IMR-90 (cell line): ENCODE data around the gene CRTC1. TPM values are rescaled to one million over a fixed set of nuclear protein-coding genes. Genes with fewer than 3 reads are reported as not detected.

ENCODE experiments used
- ATAC-seq: fragments of 200-7000 bp; cut with Tn5 transposase; 2 replicates; pipeline ENCODE4 v1.9.1; 2020; ENCODE audit warnings: low read depth, mild to moderate bottlenecking, moderate library complexity
- BruUV-seq: library from RNA; stranded (reverse); fragments of 400-500 nt; replicated peaks from 2 replicates; lab custom pipeline; 2021; lab: Mats Ljungman, UMichigan
- CTCF ChIA-PET: fragments of 300-600 bp; formaldehyde crosslinking; extraction: SDS; loops from one replicate; lab custom pipeline; 2021; ENCODE audit warnings: antibody characterized with exemption; lab: Yijun Ruan, JAX
- POLR2A ChIA-PET: fragments of 300-600 bp; sonication (Branson Sonifier 250); formaldehyde crosslinking; loops from one replicate; lab custom pipeline; 2022; ENCODE audit warnings: antibody characterized with exemption; ENCODE audit not compliant: unreplicated experiment; lab: Charles Lee
- DNase-seq: peaks from one replicate; pipeline ENCODE4 v3.0.0; 2013
- H2AFZ ChIP-seq: replicated peaks from 2 replicates; pipeline ENCODE3; 2013; ENCODE audit warnings: low read length, mild to moderate bottlenecking; ENCODE audit not compliant: poor library complexity
- H2AK5ac ChIP-seq: 2 replicates; pipeline ENCODE4 v1.6.1; 2013; ENCODE audit warnings: low read depth, low read length, inconsistent platforms
- H2AK9ac ChIP-seq: replicated peaks from 2 replicates; pipeline ENCODE3; 2013; ENCODE audit warnings: mild to moderate bottlenecking, low read depth, low read length, moderate library complexity; ENCODE audit not compliant: poor library complexity
- H2BK120ac ChIP-seq: 2 replicates; pipeline ENCODE4 v1.6.1; 2013; ENCODE audit warnings: low read depth, low read length, inconsistent platforms
- H2BK15ac ChIP-seq: 3 replicates; pipeline ENCODE4 v1.6.1; 2013; ENCODE audit warnings: low read depth, low read length, inconsistent platforms
- H2BK20ac ChIP-seq: 2 replicates; pipeline ENCODE4 v1.6.1; 2013; ENCODE audit warnings: low read depth, mild to moderate bottlenecking, inconsistent platforms, low read length, moderate library complexity
- H2BK5ac ChIP-seq: 2 replicates; pipeline ENCODE4 v1.6.1; 2013; ENCODE audit warnings: mild to moderate bottlenecking, low read depth, low read length, inconsistent platforms; ENCODE audit not compliant: poor library complexity, severe bottlenecking
- H3K14ac ChIP-seq: replicated peaks from 2 replicates; pipeline ENCODE4 v1.6.1; 2013; ENCODE audit warnings: low read depth, low read length, inconsistent platforms
- H3K18ac ChIP-seq: 2 replicates; pipeline ENCODE4 v1.6.1; 2013; ENCODE audit warnings: low read depth, low read length, control low read depth
- H3K23ac ChIP-seq: 2 replicates; pipeline ENCODE4 v1.6.1; 2013; ENCODE audit warnings: low read depth, low read length, inconsistent platforms
- H3K27ac ChIP-seq: 2 replicates; pipeline ENCODE4 v1.5.1; 2013; ENCODE audit warnings: mild to moderate bottlenecking, control low read depth, low read length; ENCODE audit not compliant: insufficient read depth
- H3K27me3 ChIP-seq: 2 replicates; pipeline ENCODE4 v1.6.1; 2013; ENCODE audit warnings: low read length; ENCODE audit not compliant: control insufficient read depth, insufficient read depth
- H3K36me3 ChIP-seq: 2 replicates; pipeline ENCODE4 v1.6.1; 2013; ENCODE audit warnings: low read length, mixed read lengths; ENCODE audit not compliant: control insufficient read depth, insufficient read depth
- H3K4ac ChIP-seq: 2 replicates; pipeline ENCODE4 v1.6.1; 2013; ENCODE audit warnings: low read depth, low read length, inconsistent platforms
- H3K4me1 ChIP-seq: 2 replicates; pipeline ENCODE4 v1.6.1; 2013; ENCODE audit warnings: low read length, mixed read lengths; ENCODE audit not compliant: control insufficient read depth, insufficient read depth
- H3K4me2 ChIP-seq: 2 replicates; pipeline ENCODE4 v1.6.1; 2013; ENCODE audit warnings: low read depth, mild to moderate bottlenecking, control low read depth, low read length, moderate library complexity
- H3K4me3 ChIP-seq: 2 replicates; pipeline ENCODE4 v1.5.1; 2013; ENCODE audit warnings: low read depth, mild to moderate bottlenecking, control low read depth, low read length, moderate library complexity; ENCODE audit not compliant: insufficient read depth
- H3K56ac ChIP-seq: 2 replicates; pipeline ENCODE4 v1.6.1; 2013; ENCODE audit warnings: low read length, inconsistent platforms; ENCODE audit not compliant: insufficient read depth; ENCODE audit errors: extremely low read depth
- H3K79me1 ChIP-seq, 2 experiments: 2 replicates each; pipeline ENCODE4 v1.6.1; 2013; ENCODE audit warnings: low read length in 2 of 2, inconsistent platforms in 1 of 2, low read depth in 1 of 2
- H3K9ac ChIP-seq: 2 replicates; pipeline ENCODE4 v1.6.1; 2013; ENCODE audit warnings: low read depth, low read length, control low read depth
- H3K9me1 ChIP-seq: 2 replicates; pipeline ENCODE4 v1.6.1; 2013; ENCODE audit warnings: low read length, inconsistent platforms; ENCODE audit not compliant: insufficient read depth
- H3K9me3 ChIP-seq: 2 replicates; pipeline ENCODE4 v1.6.1; 2013; ENCODE audit warnings: low read length; ENCODE audit not compliant: control insufficient read depth, insufficient read depth
- H4K20me1 ChIP-seq: 2 replicates; pipeline ENCODE4 v1.6.1; 2013; ENCODE audit warnings: low read length, inconsistent platforms; ENCODE audit not compliant: insufficient read depth
- H4K5ac ChIP-seq: 2 replicates; pipeline ENCODE4 v1.6.1; 2013; ENCODE audit warnings: mild to moderate bottlenecking, low read depth, low read length, control low read depth
- H4K8ac ChIP-seq, 2 experiments: 2 replicates each; pipeline ENCODE4 v1.6.1; 2013; ENCODE audit warnings: low read depth in 2 of 2, low read length in 2 of 2, control low read depth in 1 of 2, inconsistent platforms in 1 of 2
- H4K91ac ChIP-seq: 2 replicates; pipeline ENCODE4 v1.6.1; 2013; ENCODE audit warnings: low read depth, low read length, inconsistent platforms; ENCODE audit not compliant: insufficient read depth
- FOS ChIP-seq: fragments of 150-350 bp; IDR thresholded peaks from 2 replicates; pipeline ENCODE4 v1.6.1; 2016; ENCODE audit warnings: low read depth, low read length
- MAFK ChIP-seq: IDR thresholded peaks from 2 replicates; pipeline ENCODE4 v1.6.1; 2012; ENCODE audit warnings: low read depth, low read length, improper control_type of control experiment
- NFE2L2 ChIP-seq: fragments of 150-350 bp; IDR thresholded peaks from 2 replicates; pipeline ENCODE4 v1.6.1; 2016; ENCODE audit warnings: low read depth, mild to moderate bottlenecking, low read length
- POLR2A ChIP-seq: IDR thresholded peaks from 2 replicates; pipeline ENCODE4 v1.6.1; 2012; ENCODE audit warnings: mild to moderate bottlenecking, low read depth, low read length
- RAD21 ChIP-seq: IDR thresholded peaks from 2 replicates; pipeline ENCODE4 v1.6.1; 2012; ENCODE audit warnings: low read length, improper control_type of control experiment
- RFX5 ChIP-seq: IDR thresholded peaks from 2 replicates; pipeline ENCODE4 v1.8.0; 2012; ENCODE audit warnings: low read depth, mild to moderate bottlenecking, low read length, moderate library complexity
- SMC3 ChIP-seq: fragments of 150-350 bp; IDR thresholded peaks from 2 replicates; pipeline ENCODE4 v1.6.1; 2016; ENCODE audit warnings: low read depth, mild to moderate bottlenecking, antibody characterized with exemption, low read length, moderate library complexity
- WGBS, 2 experiments: methylation state at CpG; one replicate each; pipeline versions ENCODE4 v1.1.5 to v1.1.7; 2013; ENCODE audit warnings: missing lambda C conversion rate in 2 of 2; ENCODE audit not compliant: insufficient read length in 1 of 2; ENCODE audit errors: extremely low coverage in 2 of 2; 5-methylcytosine and 5-hydroxymethylcytosine counted together
- dilution Hi-C: fragments of 300-500 bp; cut with HindIII; formaldehyde crosslinking; loops from one replicate; pipeline ENCODE4 v1.14.3; 2018; ENCODE audit warnings: low sequenced_read_pairs; ENCODE audit not compliant: unreplicated experiment
- in situ Hi-C: fragments of 300-500 bp; cut with MboI; formaldehyde crosslinking; loops from 3 replicates; pipeline ENCODE4 v1.14.3; 2019; ENCODE audit warnings: low sequenced_read_pairs, inconsistent platforms, mixed read lengths
- intact Hi-C: fragments of 100-400 bp; cut with micrococcal nuclease; formaldehyde crosslinking; loops from 2 replicates; pipeline ENCODE4 v1.10.0; 2022
- polyA plus RNA-seq, 3 experiments: library from polyadenylated mRNA; depleted of rRNA; stranded (reverse); fragments of >200 nt; gene quantifications; 2 replicates each; pipeline ENCODE4 v1.2.3, GENCODE V29; 2012; ENCODE audit warnings: low replicate concordance in 1 of 3
- total RNA-seq: library from RNA; depleted of rRNA; stranded (reverse); fragments of >200 nt; gene quantifications from 2 replicates; pipeline ENCODE4 v1.2.3, GENCODE V29; 2012
- TF ChIP-seq, protein P1 (sequence below): fragments of 150-350 bp; IDR thresholded peaks from 2 replicates; pipeline ENCODE4 v1.6.1; 2016; ENCODE audit warnings: low read depth, mild to moderate bottlenecking, low read length, moderate library complexity, borderline replicate concordance
- TF ChIP-seq, protein P2 (sequence below): conservative IDR thresholded peaks from 2 replicates; pipeline ENCODE4 v1.5.1; 2012; ENCODE audit warnings: mild to moderate bottlenecking, low read depth, low read length, improper control_type of control experiment

Gene CRTC1
- total and polyA plus RNA-seq, 2 of the 4 experiments (the other 2 are of a cell fraction): 0.18 to 5.7 TPM

DNA sequence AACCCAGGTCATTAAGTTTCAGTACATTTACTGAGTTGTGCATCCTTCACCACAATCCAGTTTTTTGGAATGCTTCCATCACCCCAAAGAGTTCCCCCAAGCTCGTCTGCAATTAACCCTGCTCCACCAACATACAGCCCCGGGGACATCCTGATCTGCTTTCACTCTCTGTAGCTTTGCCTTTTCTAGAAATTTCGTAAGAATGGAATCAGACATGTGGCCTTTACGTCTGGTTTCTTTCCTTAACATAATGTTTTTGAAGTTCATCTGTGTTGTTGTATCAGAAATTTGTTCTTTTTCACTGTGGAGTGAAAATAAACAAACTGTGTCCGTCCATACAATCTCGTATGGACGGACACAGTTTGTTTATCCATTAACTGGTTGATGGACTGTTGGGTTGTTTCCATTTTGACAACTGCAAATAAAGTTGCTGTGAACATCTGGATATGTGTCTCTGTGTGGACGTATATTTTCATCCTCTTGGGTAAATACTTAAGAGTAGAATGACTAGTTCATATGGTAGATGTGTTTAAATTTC, 43.7 kb upstream of the CRTC1 start:
- H3K9ac ChIP-seq: no peak overlapping the region
- TF ChIP-seq RFX5 (no peak), FOS (no peak), RAD21 (no peak), SMC3 (no peak), POLR2A (no peak), MAFK (no peak), NFE2L2 (no peak)
- TF ChIP-seq, protein P1, sequence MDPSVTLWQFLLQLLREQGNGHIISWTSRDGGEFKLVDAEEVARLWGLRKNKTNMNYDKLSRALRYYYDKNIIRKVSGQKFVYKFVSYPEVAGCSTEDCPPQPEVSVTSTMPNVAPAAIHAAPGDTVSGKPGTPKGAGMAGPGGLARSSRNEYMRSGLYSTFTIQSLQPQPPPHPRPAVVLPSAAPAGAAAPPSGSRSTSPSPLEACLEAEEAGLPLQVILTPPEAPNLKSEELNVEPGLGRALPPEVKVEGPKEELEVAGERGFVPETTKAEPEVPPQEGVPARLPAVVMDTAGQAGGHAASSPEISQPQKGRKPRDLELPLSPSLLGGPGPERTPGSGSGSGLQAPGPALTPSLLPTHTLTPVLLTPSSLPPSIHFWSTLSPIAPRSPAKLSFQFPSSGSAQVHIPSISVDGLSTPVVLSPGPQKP: no peak
- TF ChIP-seq, protein P2, sequence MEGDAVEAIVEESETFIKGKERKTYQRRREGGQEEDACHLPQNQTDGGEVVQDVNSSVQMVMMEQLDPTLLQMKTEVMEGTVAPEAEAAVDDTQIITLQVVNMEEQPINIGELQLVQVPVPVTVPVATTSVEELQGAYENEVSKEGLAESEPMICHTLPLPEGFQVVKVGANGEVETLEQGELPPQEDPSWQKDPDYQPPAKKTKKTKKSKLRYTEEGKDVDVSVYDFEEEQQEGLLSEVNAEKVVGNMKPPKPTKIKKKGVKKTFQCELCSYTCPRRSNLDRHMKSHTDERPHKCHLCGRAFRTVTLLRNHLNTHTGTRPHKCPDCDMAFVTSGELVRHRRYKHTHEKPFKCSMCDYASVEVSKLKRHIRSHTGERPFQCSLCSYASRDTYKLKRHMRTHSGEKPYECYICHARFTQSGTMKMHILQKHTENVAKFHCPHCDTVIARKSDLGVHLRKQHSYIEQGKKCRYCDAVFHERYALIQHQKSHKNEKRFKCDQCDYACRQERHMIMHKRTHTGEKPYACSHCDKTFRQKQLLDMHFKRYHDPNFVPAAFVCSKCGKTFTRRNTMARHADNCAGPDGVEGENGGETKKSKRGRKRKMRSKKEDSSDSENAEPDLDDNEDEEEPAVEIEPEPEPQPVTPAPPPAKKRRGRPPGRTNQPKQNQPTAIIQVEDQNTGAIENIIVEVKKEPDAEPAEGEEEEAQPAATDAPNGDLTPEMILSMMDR: no peak
- no peak for ATAC-seq
- peaks cover 5% of the 10 kb centered on the region for H3K4me1 ChIP-seq
- H3K4me3 ChIP-seq: no peak overlapping the region
- H4K20me1 ChIP-seq: peaks cover 3% of the 10 kb centered on the region
- no peaks in the 10 kb centered on the region for H3K36me3 ChIP-seq
- H2BK120ac ChIP-seq: no peak overlapping the region
- H2BK15ac ChIP-seq: no peak overlapping the region
- dilution Hi-C loops (no loop called here), in situ Hi-C loops (no loop called here), intact Hi-C loops (no loop called here)
- H3K4me2 ChIP-seq: 0 out of 2 replicates have a peak overlapping the region, but pooled peaks have one; percentile 2
- no peak overlapping the region for H2BK5ac ChIP-seq
- no peaks in the 10 kb centered on the region for H3K27me3 ChIP-seq
- H2AK9ac ChIP-seq: no peak overlapping the region
- no peak overlapping the region for H3K23ac ChIP-seq
- peaks cover 18 to 53% of the 10 kb centered on the region in 2 experiments for H3K79me1 ChIP-seq
- H3K4ac ChIP-seq: no peak overlapping the region
- H3K9me3 ChIP-seq: no peaks in the 10 kb centered on the region; the same call in 1 of the 2 replicates
- H2AK5ac ChIP-seq: no peak overlapping the region
- ChIA-PET POLR2A (no interaction called here), CTCF (no interaction called here)
- H3K27ac ChIP-seq: no peak overlapping the region
- no TSS peak for BruUV-seq
- no peak overlapping the region for H3K18ac ChIP-seq
- no peak overlapping the region for H2AFZ ChIP-seq
- H3K9me1 ChIP-seq: peaks cover 15% of the 10 kb centered on the region
- H4K8ac ChIP-seq: no peak overlapping the region
- 49% methylated on average over 3 of the region's 8 CpGs; no CpG with 5 or more reads in 1 of the 2 experiments for WGBS, 2 experiments
- H4K5ac ChIP-seq: no peak overlapping the region
- H2BK20ac ChIP-seq: no peak overlapping the region
- no peak overlapping the region; the same call in 1 of the 2 replicates for H4K91ac ChIP-seq
- DNase-seq: no peak
- H3K56ac ChIP-seq: no peak overlapping the region
- no peak overlapping the region for H3K14ac ChIP-seq
